ENCODE data around the gene AADAT.

The AADAT gene

GRCh38 chr4:170033999-170034398 lies 55.8 kb downstream of the AADAT start:
- no peak for DNase-seq (ENCODE audit: low read depth in 2 of 2)

GRCh38 chr4:170030121-170030520 lies 59.6 kb downstream of the AADAT start:
- DNase-seq (ENCODE audit: low read depth in 2 of 2): no peak

GRCh38 chr4:170027181-170027829 lies 62.5 kb downstream of the AADAT start:
- DNase-seq (ENCODE audit: low read depth in 2 of 2): peak; percentile 84 to 89

GRCh38 chr4:170026253-170027021 lies 63.3 kb downstream of the AADAT start, which contains the start of gene MFAP3L:
MFAP3L (minus strand) TSS chr4:170026395; CDS start chr4:170005877, 20,518 bp downstream.
- DNase-seq (ENCODE audit: low read depth in 2 of 2): peak; percentile 69 to 82

GRCh38 chr4:170025523-170026252 lies 64.1 kb downstream of the AADAT start:
- peak; percentile 2 for DNase-seq (ENCODE audit: low read depth in 2 of 2)

GRCh38 chr4:170022211-170022610 lies 67.5 kb downstream of the AADAT start:
- no peak for DNase-seq (ENCODE audit: low read depth in 2 of 2)

- DNase-seq (ENCODE audit: low read depth in 2 of 2): no peak
These were observed 72.5 kb downstream of the AADAT start for GRCh38 chr4:170017252-170017651.

GRCh38 chr4:170015285-170015684 lies 74.5 kb downstream of the AADAT start:
- no peak for DNase-seq (ENCODE audit: low read depth in 2 of 2)

GRCh38 chr4:170014359-170015011 lies 75.3 kb downstream of the AADAT start:
- no peak for DNase-seq (ENCODE audit: low read depth in 2 of 2)

GRCh38 chr4:170012629-170012958 lies 77.2 kb downstream of the AADAT start:
- no peak for DNase-seq (ENCODE audit: low read depth in 2 of 2)

- DNase-seq (ENCODE audit: low read depth in 2 of 2): no peak
These were observed 77.7 kb downstream of the AADAT start for GRCh38 chr4:170011921-170012628.

Data from stimulated activated CD4-positive, alpha-beta T cell treated with anti-CD3 and anti-CD28 coated beads, Interleukin-4, amount 100 ng/mL, for 48 hours (primary cell).